NCI-H2029 (cell line): ENCODE data around the gene JMJD1C.

Source experiments
- DNase-seq: peaks from one replicate; lab custom pipeline; 2025; lab: John Stamatoyannopoulos, UW

Gene JMJD1C

GRCh38 chr10:63221950-63222349 is 243.8 kb downstream of the JMJD1C start:
- no peak for DNase-seq

GRCh38 chr10:63219749-63220148 is 246.0 kb downstream of the JMJD1C start:
- DNase-seq: no peak

- DNase-seq: no peak
Measured at GRCh38 chr10:63217120-63217605, 248.6 kb downstream of the JMJD1C start.

- no peak for DNase-seq
Measured at GRCh38 chr10:63214571-63214970, 251.2 kb downstream of the JMJD1C start.

- DNase-seq: no peak
Measured at GRCh38 chr10:63213489-63213888, 252.3 kb downstream of the JMJD1C start.

- DNase-seq: no peak
Measured at GRCh38 chr10:63210611-63211196, 255.1 kb downstream of the JMJD1C start.

GRCh38 chr10:63209705-63210104 is 256.1 kb downstream of the JMJD1C start:
- DNase-seq: no peak

- DNase-seq: no peak
Measured at GRCh38 chr10:63208986-63209385, 256.8 kb downstream of the JMJD1C start.

- no peak for DNase-seq
Measured at GRCh38 chr10:63206997-63207811, 258.6 kb downstream of the JMJD1C start.

GRCh38 chr10:63206576-63206975 is 259.2 kb downstream of the JMJD1C start:
- no peak for DNase-seq

- no peak for DNase-seq
Measured at GRCh38 chr10:63205421-63205820, 260.4 kb downstream of the JMJD1C start.

- no peak for DNase-seq
Measured at GRCh38 chr10:63204667-63205391, 260.9 kb downstream of the JMJD1C start.

GRCh38 chr10:63201118-63201517 is 264.7 kb downstream of the JMJD1C start:
- no peak for DNase-seq

- no peak for DNase-seq
Measured at GRCh38 chr10:63200431-63200830, 265.3 kb downstream of the JMJD1C start.

- no peak for DNase-seq
Measured at GRCh38 chr10:63199716-63200115, 266.1 kb downstream of the JMJD1C start.

GRCh38 chr10:63197344-63198092 is 268.3 kb downstream of the JMJD1C start:
- no peak for DNase-seq

GRCh38 chr10:63192826-63193225 is 273.0 kb downstream of the JMJD1C start:
- DNase-seq: no peak

GRCh38 chr10:63175534-63175933 is 290.2 kb downstream of the JMJD1C start:
- no peak for DNase-seq

- no peak for DNase-seq
Measured at GRCh38 chr10:63173468-63174232, 292.1 kb downstream of the JMJD1C start.

- DNase-seq: no peak
Measured at GRCh38 chr10:63171926-63172325, 293.9 kb downstream of the JMJD1C start.

- DNase-seq: no peak
Measured at GRCh38 chr10:63171255-63171855, 294.4 kb downstream of the JMJD1C start.
